IMR-90 (cell line): ENCODE data around the gene SHOX. TPM values are rescaled to one million over a fixed set of nuclear protein-coding genes. Genes with fewer than 3 reads are reported as not detected.

Source experiments
- ATAC-seq: fragments of 200-7000 bp; cut with Tn5 transposase; 2 replicates; pipeline ENCODE4 v1.9.1; 2020; ENCODE audit warnings: low read depth, mild to moderate bottlenecking, moderate library complexity
- BruUV-seq: library from RNA; stranded (reverse); fragments of 400-500 nt; replicated peaks from 2 replicates; lab custom pipeline; 2021; lab: Mats Ljungman, UMichigan
- CTCF ChIA-PET: fragments of 300-600 bp; formaldehyde crosslinking; extraction: SDS; loops from one replicate; lab custom pipeline; 2021; ENCODE audit warnings: antibody characterized with exemption; lab: Yijun Ruan, JAX
- POLR2A ChIA-PET: fragments of 300-600 bp; sonication (Branson Sonifier 250); formaldehyde crosslinking; loops from one replicate; lab custom pipeline; 2022; ENCODE audit warnings: antibody characterized with exemption; ENCODE audit not compliant: unreplicated experiment; lab: Charles Lee
- DNase-seq: peaks from one replicate; pipeline ENCODE4 v3.0.0; 2013
- H2AFZ ChIP-seq: replicated peaks from 2 replicates; pipeline ENCODE3; 2013; ENCODE audit warnings: low read length, mild to moderate bottlenecking; ENCODE audit not compliant: poor library complexity
- H2AK5ac ChIP-seq: 2 replicates; pipeline ENCODE4 v1.6.1; 2013; ENCODE audit warnings: low read depth, low read length, inconsistent platforms
- H2AK9ac ChIP-seq: replicated peaks from 2 replicates; pipeline ENCODE3; 2013; ENCODE audit warnings: mild to moderate bottlenecking, low read depth, low read length, moderate library complexity; ENCODE audit not compliant: poor library complexity
- H2BK120ac ChIP-seq: 2 replicates; pipeline ENCODE4 v1.6.1; 2013; ENCODE audit warnings: low read depth, low read length, inconsistent platforms
- H2BK15ac ChIP-seq: 3 replicates; pipeline ENCODE4 v1.6.1; 2013; ENCODE audit warnings: low read depth, low read length, inconsistent platforms
- H2BK20ac ChIP-seq: 2 replicates; pipeline ENCODE4 v1.6.1; 2013; ENCODE audit warnings: low read depth, mild to moderate bottlenecking, inconsistent platforms, low read length, moderate library complexity
- H2BK5ac ChIP-seq: 2 replicates; pipeline ENCODE4 v1.6.1; 2013; ENCODE audit warnings: mild to moderate bottlenecking, low read depth, low read length, inconsistent platforms; ENCODE audit not compliant: poor library complexity, severe bottlenecking
- H3K14ac ChIP-seq: replicated peaks from 2 replicates; pipeline ENCODE4 v1.6.1; 2013; ENCODE audit warnings: low read depth, low read length, inconsistent platforms
- H3K18ac ChIP-seq: 2 replicates; pipeline ENCODE4 v1.6.1; 2013; ENCODE audit warnings: low read depth, low read length, control low read depth
- H3K23ac ChIP-seq: 2 replicates; pipeline ENCODE4 v1.6.1; 2013; ENCODE audit warnings: low read depth, low read length, inconsistent platforms
- H3K27ac ChIP-seq: 2 replicates; pipeline ENCODE4 v1.5.1; 2013; ENCODE audit warnings: mild to moderate bottlenecking, control low read depth, low read length; ENCODE audit not compliant: insufficient read depth
- H3K27me3 ChIP-seq: 2 replicates; pipeline ENCODE4 v1.6.1; 2013; ENCODE audit warnings: low read length; ENCODE audit not compliant: control insufficient read depth, insufficient read depth
- H3K36me3 ChIP-seq: 2 replicates; pipeline ENCODE4 v1.6.1; 2013; ENCODE audit warnings: low read length, mixed read lengths; ENCODE audit not compliant: control insufficient read depth, insufficient read depth
- H3K4ac ChIP-seq: 2 replicates; pipeline ENCODE4 v1.6.1; 2013; ENCODE audit warnings: low read depth, low read length, inconsistent platforms
- H3K4me1 ChIP-seq: 2 replicates; pipeline ENCODE4 v1.6.1; 2013; ENCODE audit warnings: low read length, mixed read lengths; ENCODE audit not compliant: control insufficient read depth, insufficient read depth
- H3K4me2 ChIP-seq: 2 replicates; pipeline ENCODE4 v1.6.1; 2013; ENCODE audit warnings: low read depth, mild to moderate bottlenecking, control low read depth, low read length, moderate library complexity
- H3K4me3 ChIP-seq: 2 replicates; pipeline ENCODE4 v1.5.1; 2013; ENCODE audit warnings: low read depth, mild to moderate bottlenecking, control low read depth, low read length, moderate library complexity; ENCODE audit not compliant: insufficient read depth
- H3K56ac ChIP-seq: 2 replicates; pipeline ENCODE4 v1.6.1; 2013; ENCODE audit warnings: low read length, inconsistent platforms; ENCODE audit not compliant: insufficient read depth; ENCODE audit errors: extremely low read depth
- H3K79me1 ChIP-seq, 2 experiments: 2 replicates each; pipeline ENCODE4 v1.6.1; 2013; ENCODE audit warnings: low read length in 2 of 2, inconsistent platforms in 1 of 2, low read depth in 1 of 2
- H3K9ac ChIP-seq: 2 replicates; pipeline ENCODE4 v1.6.1; 2013; ENCODE audit warnings: low read depth, low read length, control low read depth
- H3K9me1 ChIP-seq: 2 replicates; pipeline ENCODE4 v1.6.1; 2013; ENCODE audit warnings: low read length, inconsistent platforms; ENCODE audit not compliant: insufficient read depth
- H3K9me3 ChIP-seq: 2 replicates; pipeline ENCODE4 v1.6.1; 2013; ENCODE audit warnings: low read length; ENCODE audit not compliant: control insufficient read depth, insufficient read depth
- H4K20me1 ChIP-seq: 2 replicates; pipeline ENCODE4 v1.6.1; 2013; ENCODE audit warnings: low read length, inconsistent platforms; ENCODE audit not compliant: insufficient read depth
- H4K5ac ChIP-seq: 2 replicates; pipeline ENCODE4 v1.6.1; 2013; ENCODE audit warnings: mild to moderate bottlenecking, low read depth, low read length, control low read depth
- H4K8ac ChIP-seq, 2 experiments: 2 replicates each; pipeline ENCODE4 v1.6.1; 2013; ENCODE audit warnings: low read depth in 2 of 2, low read length in 2 of 2, control low read depth in 1 of 2, inconsistent platforms in 1 of 2
- H4K91ac ChIP-seq: 2 replicates; pipeline ENCODE4 v1.6.1; 2013; ENCODE audit warnings: low read depth, low read length, inconsistent platforms; ENCODE audit not compliant: insufficient read depth
- BHLHE40 ChIP-seq: fragments of 150-350 bp; IDR thresholded peaks from 2 replicates; pipeline ENCODE4 v1.6.1; 2016; ENCODE audit warnings: mild to moderate bottlenecking, low read depth, low read length
- CHD1 ChIP-seq: IDR thresholded peaks from 2 replicates; pipeline ENCODE4 v1.6.1; 2012; ENCODE audit warnings: low read depth, low read length, improper control_type of control experiment
- MAZ ChIP-seq: IDR thresholded peaks from 2 replicates; pipeline ENCODE4 v1.6.1; 2012; ENCODE audit warnings: low read depth, mild to moderate bottlenecking, low read length, improper control_type of control experiment, moderate library complexity, borderline replicate concordance
- MXI1 ChIP-seq: IDR thresholded peaks from 2 replicates; pipeline ENCODE4 v1.6.1; 2012; ENCODE audit warnings: low read depth, mild to moderate bottlenecking, low read length, moderate library complexity, borderline replicate concordance
- RCOR1 ChIP-seq: IDR thresholded peaks from 2 replicates; pipeline ENCODE4 v1.6.1; 2012; ENCODE audit warnings: mild to moderate bottlenecking, low read length, improper control_type of control experiment; ENCODE audit not compliant: insufficient replicate concordance
- RFX5 ChIP-seq: IDR thresholded peaks from 2 replicates; pipeline ENCODE4 v1.8.0; 2012; ENCODE audit warnings: low read depth, mild to moderate bottlenecking, low read length, moderate library complexity
- SMC3 ChIP-seq: fragments of 150-350 bp; IDR thresholded peaks from 2 replicates; pipeline ENCODE4 v1.6.1; 2016; ENCODE audit warnings: low read depth, mild to moderate bottlenecking, antibody characterized with exemption, low read length, moderate library complexity
- WGBS, 2 experiments: methylation state at CpG; one replicate each; pipeline versions ENCODE4 v1.1.5 to v1.1.7; 2013; ENCODE audit warnings: missing lambda C conversion rate in 2 of 2; ENCODE audit not compliant: insufficient read length in 1 of 2; ENCODE audit errors: extremely low coverage in 2 of 2; 5-methylcytosine and 5-hydroxymethylcytosine counted together
- dilution Hi-C: fragments of 300-500 bp; cut with HindIII; formaldehyde crosslinking; loops from one replicate; pipeline ENCODE4 v1.14.3; 2018; ENCODE audit warnings: low sequenced_read_pairs; ENCODE audit not compliant: unreplicated experiment
- in situ Hi-C: fragments of 300-500 bp; cut with MboI; formaldehyde crosslinking; loops from 3 replicates; pipeline ENCODE4 v1.14.3; 2019; ENCODE audit warnings: low sequenced_read_pairs, inconsistent platforms, mixed read lengths
- intact Hi-C: fragments of 100-400 bp; cut with micrococcal nuclease; formaldehyde crosslinking; loops from 2 replicates; pipeline ENCODE4 v1.10.0; 2022
- polyA plus RNA-seq, 3 experiments: library from polyadenylated mRNA; depleted of rRNA; stranded (reverse); fragments of >200 nt; gene quantifications; 2 replicates each; pipeline ENCODE4 v1.2.3, GENCODE V29; 2012; ENCODE audit warnings: low replicate concordance in 1 of 3
- total RNA-seq: library from RNA; depleted of rRNA; stranded (reverse); fragments of >200 nt; gene quantifications from 2 replicates; pipeline ENCODE4 v1.2.3, GENCODE V29; 2012
- TF ChIP-seq, protein P1 (sequence below): fragments of 150-350 bp; IDR thresholded peaks from 2 replicates; pipeline ENCODE4 v1.6.1; 2017; ENCODE audit warnings: mild to moderate bottlenecking, antibody characterized with exemption, low read length, low read depth
- TF ChIP-seq, protein P2 (sequence below): fragments of 150-350 bp; IDR thresholded peaks from 2 replicates; pipeline ENCODE4 v1.6.1; 2016; ENCODE audit warnings: low read depth, mild to moderate bottlenecking, low read length, moderate library complexity, borderline replicate concordance

SHOX gene
- total and polyA plus RNA-seq, 2 of the 4 experiments (the other 2 are of a cell fraction): not detected

DNA sequence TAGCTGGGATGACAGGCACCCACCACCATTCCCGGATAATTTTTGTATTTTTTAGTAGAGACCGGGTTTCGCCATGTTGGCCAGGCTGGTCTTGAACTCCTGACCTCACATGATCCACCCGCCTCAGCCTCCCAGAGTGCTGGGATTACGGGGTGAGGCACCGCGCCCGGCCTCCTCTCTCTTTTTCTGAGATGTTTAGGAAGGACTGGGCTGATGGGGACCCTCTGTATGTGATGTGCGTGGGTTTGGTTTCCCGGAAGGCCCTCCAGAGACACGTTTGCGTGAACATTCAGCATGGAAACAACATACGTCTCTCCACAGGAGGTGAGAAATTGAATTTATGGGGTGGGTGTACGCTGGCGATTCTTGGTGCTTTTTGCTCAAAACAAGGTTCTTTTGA is 18.6 kb downstream of the SHOX start:
- H3K4me1 ChIP-seq: no peaks in the 10 kb centered on the region
- no peaks in the 10 kb centered on the region for H3K79me1 ChIP-seq
- WGBS, 2 experiments: 68% methylated on average over 3 of the region's 15 CpGs; no CpG with 5 or more reads in 1 of the 2 experiments
- no peak overlapping the region for H2AK5ac ChIP-seq
- no peak for DNase-seq
- dilution Hi-C loops (no loop called here), intact Hi-C loops (no loop called here), in situ Hi-C loops (no loop called here)
- no peak overlapping the region for H3K27ac ChIP-seq
- H3K9ac ChIP-seq: no peak overlapping the region
- no peaks in the 10 kb centered on the region for H3K27me3 ChIP-seq
- no peak overlapping the region for H2BK120ac ChIP-seq
- no peaks in the 10 kb centered on the region for H4K20me1 ChIP-seq
- ChIA-PET POLR2A (no interaction called here), CTCF (no interaction called here)
- no peak overlapping the region for H2AK9ac ChIP-seq
- H3K9me3 ChIP-seq: peaks cover 23% of the 10 kb centered on the region
- H2BK5ac ChIP-seq: no peak overlapping the region
- no peak overlapping the region for H4K8ac ChIP-seq
- no peak overlapping the region for H3K4ac ChIP-seq
- H4K91ac ChIP-seq: no peak overlapping the region
- no peak overlapping the region for H3K14ac ChIP-seq
- H4K5ac ChIP-seq: no peak overlapping the region
- no peak overlapping the region for H2BK20ac ChIP-seq
- no peak overlapping the region for H3K56ac ChIP-seq
- H3K4me2 ChIP-seq: no peak overlapping the region
- no peaks in the 10 kb centered on the region for H3K9me1 ChIP-seq
- BruUV-seq: no TSS peak
- H2BK15ac ChIP-seq: no peak overlapping the region
- H2AFZ ChIP-seq: no peak overlapping the region
- no peak overlapping the region for H3K23ac ChIP-seq
- TF ChIP-seq, protein P1, sequence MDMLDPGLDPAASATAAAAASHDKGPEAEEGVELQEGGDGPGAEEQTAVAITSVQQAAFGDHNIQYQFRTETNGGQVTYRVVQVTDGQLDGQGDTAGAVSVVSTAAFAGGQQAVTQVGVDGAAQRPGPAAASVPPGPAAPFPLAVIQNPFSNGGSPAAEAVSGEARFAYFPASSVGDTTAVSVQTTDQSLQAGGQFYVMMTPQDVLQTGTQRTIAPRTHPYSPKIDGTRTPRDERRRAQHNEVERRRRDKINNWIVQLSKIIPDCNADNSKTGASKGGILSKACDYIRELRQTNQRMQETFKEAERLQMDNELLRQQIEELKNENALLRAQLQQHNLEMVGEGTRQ: no peak
- TF ChIP-seq MAZ: no peak
- no peak for TF ChIP-seq SMC3
- TF ChIP-seq, protein P2, sequence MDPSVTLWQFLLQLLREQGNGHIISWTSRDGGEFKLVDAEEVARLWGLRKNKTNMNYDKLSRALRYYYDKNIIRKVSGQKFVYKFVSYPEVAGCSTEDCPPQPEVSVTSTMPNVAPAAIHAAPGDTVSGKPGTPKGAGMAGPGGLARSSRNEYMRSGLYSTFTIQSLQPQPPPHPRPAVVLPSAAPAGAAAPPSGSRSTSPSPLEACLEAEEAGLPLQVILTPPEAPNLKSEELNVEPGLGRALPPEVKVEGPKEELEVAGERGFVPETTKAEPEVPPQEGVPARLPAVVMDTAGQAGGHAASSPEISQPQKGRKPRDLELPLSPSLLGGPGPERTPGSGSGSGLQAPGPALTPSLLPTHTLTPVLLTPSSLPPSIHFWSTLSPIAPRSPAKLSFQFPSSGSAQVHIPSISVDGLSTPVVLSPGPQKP: no peak
- TF ChIP-seq RCOR1: no peak
- TF ChIP-seq MXI1: no peak
- TF ChIP-seq RFX5: no peak
- no peak for TF ChIP-seq CHD1
- no peak for TF ChIP-seq BHLHE40
- no peak for ATAC-seq
- H3K36me3 ChIP-seq: no peaks in the 10 kb centered on the region
- no peak overlapping the region for H3K18ac ChIP-seq
- no peak overlapping the region for H3K4me3 ChIP-seq
